GM23338 (cell line): ENCODE results near the gene MBD2.

Experiments
- CTCF ChIP-seq, 2 experiments: fragments of 200-600 bp in 1 of 2; sonication (generic) in 1 of 2; conservative IDR thresholded peaks; 2 replicates each; pipeline versions ENCODE4 v1.5.1 to v1.6.1; 2016 to 2017; ENCODE audit warnings: antibody characterized with exemption in 2 of 2, low read depth in 2 of 2, mild to moderate bottlenecking in 2 of 2, moderate library complexity in 1 of 2
- EZH2 ChIP-seq: fragments of 200-600 bp; sonication (generic); IDR thresholded peaks from one replicate; pipeline ENCODE4 v1.8.0; 2017; ENCODE audit warnings: antibody characterized with exemption, mild to moderate bottlenecking, low read depth; ENCODE audit not compliant: unreplicated experiment
- EZH2phosphoT487 ChIP-seq: fragments of 200-600 bp; sonication (generic); IDR thresholded peaks from one replicate; pipeline ENCODE4 v1.8.1; 2018; ENCODE audit warnings: antibody characterized with exemption; ENCODE audit not compliant: unreplicated experiment
- POLR2AphosphoS5 ChIP-seq: IDR thresholded peaks from 2 replicates; pipeline ENCODE4 v1.6.1; 2016; ENCODE audit warnings: antibody characterized with exemption, low read depth
- STAT1 ChIP-seq: IDR thresholded peaks from one replicate; pipeline ENCODE4 v1.6.1; 2016; ENCODE audit warnings: antibody characterized with exemption; ENCODE audit not compliant: unreplicated experiment

GRCh38 chr18:54159906-54160305, 64.6 kb downstream of the MBD2 start:
- TF ChIP-seq POLR2AphosphoS5: no peak
- TF ChIP-seq CTCF (conservative IDR thresholded peaks at IDR 0.05; ENCODE audit: low read depth in 2 of 2): no peak
- TF ChIP-seq EZH2phosphoT487: no peak
- TF ChIP-seq EZH2: no peak
- no peak for TF ChIP-seq STAT1
